Memory B cell (primary cell): ENCODE results near the gene CPTP.
"Not testable (repeated sequence)": the region's sequence is repeated elsewhere in the genome, so short reads cannot be mapped to it uniquely, and the experiment has no call there.

Experiments
- ATAC-seq: fragments of 150-1000 bp; cut with Tn5 transposase; 2 replicates; pipeline ENCODE4 v1.10.0; 2021; ENCODE audit warnings: low read depth, mild to moderate bottlenecking, moderate library complexity
- DNase-seq, 2 donors: peaks; one replicate each; pipeline ENCODE4 v3.0.0; 2022; ENCODE audit warnings: low spot score in 2 of 2
- H3K27ac Mint-ChIP-seq: one replicate; pipeline ENCODE4 v1.8.0; 2022; ENCODE audit warnings: mild to moderate bottlenecking, moderate library complexity, mixed read lengths
- H3K27me3 Mint-ChIP-seq: one replicate; pipeline ENCODE4 v1.8.0; 2022; ENCODE audit warnings: mixed read lengths
- H3K36me3 Mint-ChIP-seq: one replicate; pipeline ENCODE4 v1.8.0; 2022; ENCODE audit warnings: mild to moderate bottlenecking, mixed read lengths
- H3K4me1 Mint-ChIP-seq: one replicate; pipeline ENCODE4 v1.8.0; 2022; ENCODE audit warnings: mixed read lengths
- H3K4me3 Mint-ChIP-seq: one replicate; pipeline ENCODE4 v1.8.0; 2022; ENCODE audit warnings: mild to moderate bottlenecking, moderate library complexity, mixed read lengths
- H3K9me3 Mint-ChIP-seq: one replicate; pipeline ENCODE4 v1.8.0; 2022; ENCODE audit warnings: mixed read lengths

Gene CPTP

DNA sequence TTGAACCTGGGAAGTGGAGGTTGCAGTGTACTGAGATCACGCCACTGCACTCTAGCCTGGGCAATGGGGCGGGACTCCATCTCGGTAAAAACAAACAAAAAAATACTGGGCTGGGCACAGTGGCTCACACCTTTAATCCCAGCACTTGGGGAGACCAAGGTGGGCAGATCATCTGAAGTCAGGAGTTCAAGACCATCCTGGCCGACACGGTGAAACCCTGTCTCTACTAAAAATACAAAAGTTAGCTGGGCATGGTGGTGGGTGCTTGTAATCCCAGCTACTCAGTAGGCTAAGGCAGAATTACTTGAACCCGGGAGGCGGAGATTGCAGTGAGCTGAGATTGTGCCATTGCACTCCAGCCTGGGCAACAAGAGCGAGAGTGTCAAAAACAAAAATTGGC is 8.4 kb upstream of the CPTP start:
- not testable (repeated sequence) for H3K27me3 Mint-ChIP-seq, H3K4me3 Mint-ChIP-seq, DNase-seq, H3K27ac Mint-ChIP-seq, H3K36me3 Mint-ChIP-seq, ATAC-seq, H3K4me1 Mint-ChIP-seq, H3K9me3 Mint-ChIP-seq

DNA sequence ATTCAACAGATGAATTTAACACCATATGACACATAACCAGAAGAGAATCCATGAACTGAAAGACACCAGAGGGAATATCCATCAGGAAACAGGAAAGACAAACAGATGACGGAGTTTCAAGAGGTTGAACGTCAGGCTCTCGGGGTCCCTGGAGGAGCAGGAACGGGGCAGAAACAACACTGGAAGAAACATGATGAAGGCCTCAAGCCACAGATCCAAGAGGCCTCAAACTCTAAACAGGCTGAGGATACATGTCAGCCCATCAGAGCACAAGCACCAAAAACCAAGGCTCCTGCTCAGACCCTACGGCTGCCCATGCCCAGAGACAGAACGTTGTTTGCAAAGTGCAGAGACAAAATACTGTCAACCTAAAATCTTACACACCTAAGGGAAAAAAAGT is 7.2 kb upstream of the CPTP start:
- H3K9me3 Mint-ChIP-seq, result no peaks in the 10 kb centered on the region
- peaks cover 4% of the 10 kb centered on the region for H3K4me1 Mint-ChIP-seq
- no peak overlapping the region for H3K4me3 Mint-ChIP-seq
- ATAC-seq (no peak), DNase-seq (no peak)
- no peaks in the 10 kb centered on the region for H3K27me3 Mint-ChIP-seq
- H3K27ac Mint-ChIP-seq, result no peak overlapping the region
- H3K36me3 Mint-ChIP-seq, result peaks cover 12% of the 10 kb centered on the region

GRCh38 chr1:1318131-1318652 is 6.4 kb upstream of the CPTP start:
- Mint-ChIP-seq H3K4me3 (no peak overlapping the region), H3K36me3 (peaks cover 12% of the 10 kb centered on the region), H3K27ac (no peak overlapping the region), H3K4me1 (peaks cover 5% of the 10 kb centered on the region), H3K9me3 (no peaks in the 10 kb centered on the region), H3K27me3 (no peaks in the 10 kb centered on the region)
- ATAC-seq, result no peak
- DNase-seq, result no peak

GRCh38 chr1:1318777-1319645 is 5.6 kb upstream of the CPTP start:
- Mint-ChIP-seq H3K27me3 (no peaks in the 10 kb centered on the region), H3K27ac (no peak overlapping the region)

DNA sequence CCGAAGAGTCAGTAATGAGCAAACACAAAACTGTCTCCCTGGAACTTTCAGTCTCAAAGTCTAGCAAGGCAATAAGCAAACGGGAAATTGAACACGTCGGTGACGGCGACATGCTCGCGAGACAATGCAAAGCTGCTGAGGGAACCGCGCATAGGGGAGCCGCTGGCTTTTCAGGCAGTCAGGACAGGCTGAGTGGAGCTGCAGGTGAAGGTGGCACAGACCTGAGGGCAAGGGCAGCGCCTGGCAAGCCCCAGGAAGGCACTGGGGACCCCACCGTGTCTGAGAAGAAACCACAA is 5.0 kb upstream of the CPTP start:
- no peak overlapping the region for H3K4me3 Mint-ChIP-seq
- ATAC-seq, result no peak
- no peaks in the 10 kb centered on the region for H3K9me3 Mint-ChIP-seq
- H3K27ac Mint-ChIP-seq, result no peak overlapping the region
- H3K4me1 Mint-ChIP-seq, result peaks cover 10% of the 10 kb centered on the region
- H3K36me3 Mint-ChIP-seq, result peaks cover 10% of the 10 kb centered on the region
- DNase-seq, result no peak
- H3K27me3 Mint-ChIP-seq, result no peaks in the 10 kb centered on the region

More at GRCh38 chr1:1318777-1319645, 5.6 kb upstream of the CPTP start:
- H3K9me3 Mint-ChIP-seq, result no peaks in the 10 kb centered on the region
- no peak for ATAC-seq
- peaks cover 10% of the 10 kb centered on the region for H3K36me3 Mint-ChIP-seq
- peaks cover 10% of the 10 kb centered on the region for H3K4me1 Mint-ChIP-seq
- DNase-seq, result no peak
- H3K4me3 Mint-ChIP-seq, result no peak overlapping the region

DNA sequence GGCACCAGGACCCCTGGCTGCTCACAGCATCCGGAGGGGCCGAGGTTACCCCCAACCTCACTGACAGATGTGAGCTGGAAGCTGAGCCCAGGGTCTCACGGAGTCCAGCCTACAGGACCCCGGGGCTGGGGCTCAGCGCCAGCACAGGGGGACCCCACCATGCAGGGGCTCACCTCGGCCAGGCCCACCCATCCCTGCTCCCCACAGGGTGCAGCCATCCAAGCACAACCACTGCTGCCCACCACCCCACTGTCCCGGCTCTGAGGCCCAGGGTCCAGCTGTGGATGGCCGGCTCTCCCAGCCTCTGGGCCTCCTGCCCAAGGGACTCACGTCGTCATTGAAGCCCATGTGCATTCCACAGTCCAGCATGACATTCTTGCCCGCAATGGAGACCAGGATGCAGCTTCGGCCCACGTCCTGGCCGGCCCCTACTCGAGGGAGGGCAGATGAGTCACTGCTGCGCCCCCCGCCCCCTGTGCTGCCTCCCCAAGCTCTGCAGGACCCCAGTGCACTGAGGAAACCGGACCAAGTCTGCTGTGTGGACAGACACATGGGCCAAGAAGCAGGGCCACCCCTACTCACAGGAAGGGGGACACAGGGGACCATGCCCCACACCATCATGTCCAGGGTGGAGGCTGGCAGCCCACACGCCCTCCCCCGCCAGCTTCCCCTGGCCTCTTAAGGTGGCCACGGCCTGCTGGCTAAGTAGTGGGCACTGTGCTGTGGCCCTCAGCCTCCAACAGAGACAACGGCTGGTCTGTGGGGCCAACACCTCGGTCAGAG is 3.7 kb upstream of the CPTP start:
- Mint-ChIP-seq H3K27me3 (no peaks in the 10 kb centered on the region), H3K27ac (no peak overlapping the region), H3K9me3 (no peaks in the 10 kb centered on the region), H3K4me1 (peaks cover 10% of the 10 kb centered on the region), H3K36me3 (peaks cover 7% of the 10 kb centered on the region), H3K4me3 (no peak overlapping the region)
- ATAC-seq (no peak), DNase-seq (no peak)

DNA sequence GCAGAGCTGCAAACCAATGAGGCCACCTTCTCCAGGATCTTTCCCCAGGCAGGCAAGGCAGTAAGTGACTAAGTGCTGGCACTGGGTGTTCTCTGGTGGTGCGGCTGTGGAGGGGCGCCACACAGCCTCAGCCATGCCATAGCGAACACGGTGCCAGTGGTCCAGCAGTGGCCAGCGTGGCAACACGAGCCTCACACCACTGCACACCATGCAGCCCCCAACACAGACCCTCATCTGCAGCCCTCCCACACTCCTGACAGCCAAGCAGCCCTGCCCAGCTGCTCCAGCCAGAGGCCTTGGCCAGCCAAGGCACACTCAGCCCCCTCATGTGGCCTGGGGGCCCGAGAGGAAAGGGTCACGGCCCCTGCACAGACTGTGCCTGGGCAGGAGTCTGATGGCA is 3.1 kb upstream of the CPTP start:
- DNase-seq, result no peak
- no peaks in the 10 kb centered on the region for H3K9me3 Mint-ChIP-seq
- H3K4me3 Mint-ChIP-seq, result no peak overlapping the region
- no peaks in the 10 kb centered on the region for H3K27me3 Mint-ChIP-seq
- H3K36me3 Mint-ChIP-seq, result peaks cover 7% of the 10 kb centered on the region
- H3K4me1 Mint-ChIP-seq, result peaks cover 12% of the 10 kb centered on the region
- no peak overlapping the region for H3K27ac Mint-ChIP-seq
- ATAC-seq, result no peak

- ATAC-seq, result no peak
- H3K4me1 Mint-ChIP-seq, result peaks cover 12% of the 10 kb centered on the region
- H3K27me3 Mint-ChIP-seq, result no peaks in the 10 kb centered on the region
- H3K36me3 Mint-ChIP-seq, result peaks cover 5% of the 10 kb centered on the region
- peak overlapping the region; percentile 55 for H3K27ac Mint-ChIP-seq
- no peak for DNase-seq
- peak overlapping the region; percentile 83 for H3K4me3 Mint-ChIP-seq
- H3K9me3 Mint-ChIP-seq, result no peaks in the 10 kb centered on the region
These were observed 2.2 kb upstream of the CPTP start for GRCh38 chr1:1322418-1322817.

- Mint-ChIP-seq H3K4me1 (peaks cover 12% of the 10 kb centered on the region), H3K36me3 (peaks cover 4% of the 10 kb centered on the region), H3K27ac (peak overlapping the region; percentile 55)
These were observed 1.6 kb upstream of the CPTP start for GRCh38 chr1:1322952-1323351.

GRCh38 chr1:1324084-1324523 is 498 bp upstream of the CPTP start:
- Mint-ChIP-seq H3K4me3 (peak overlapping the region; percentile 95), H3K4me1 (peaks cover 12% of the 10 kb centered on the region), H3K27ac (peak overlapping the region; percentile 88), H3K36me3 (peaks cover 4% of the 10 kb centered on the region), H3K27me3 (no peaks in the 10 kb centered on the region), H3K9me3 (no peaks in the 10 kb centered on the region)
- peak; percentile 36 for ATAC-seq
- DNase-seq, result no peak

More at GRCh38 chr1:1322952-1323351, 1.6 kb upstream of the CPTP start:
- no peaks in the 10 kb centered on the region for H3K27me3 Mint-ChIP-seq
- DNase-seq (no peak), ATAC-seq (no peak)
- H3K4me3 Mint-ChIP-seq, result peak overlapping the region; percentile 88
- H3K9me3 Mint-ChIP-seq, result no peaks in the 10 kb centered on the region

DNA sequence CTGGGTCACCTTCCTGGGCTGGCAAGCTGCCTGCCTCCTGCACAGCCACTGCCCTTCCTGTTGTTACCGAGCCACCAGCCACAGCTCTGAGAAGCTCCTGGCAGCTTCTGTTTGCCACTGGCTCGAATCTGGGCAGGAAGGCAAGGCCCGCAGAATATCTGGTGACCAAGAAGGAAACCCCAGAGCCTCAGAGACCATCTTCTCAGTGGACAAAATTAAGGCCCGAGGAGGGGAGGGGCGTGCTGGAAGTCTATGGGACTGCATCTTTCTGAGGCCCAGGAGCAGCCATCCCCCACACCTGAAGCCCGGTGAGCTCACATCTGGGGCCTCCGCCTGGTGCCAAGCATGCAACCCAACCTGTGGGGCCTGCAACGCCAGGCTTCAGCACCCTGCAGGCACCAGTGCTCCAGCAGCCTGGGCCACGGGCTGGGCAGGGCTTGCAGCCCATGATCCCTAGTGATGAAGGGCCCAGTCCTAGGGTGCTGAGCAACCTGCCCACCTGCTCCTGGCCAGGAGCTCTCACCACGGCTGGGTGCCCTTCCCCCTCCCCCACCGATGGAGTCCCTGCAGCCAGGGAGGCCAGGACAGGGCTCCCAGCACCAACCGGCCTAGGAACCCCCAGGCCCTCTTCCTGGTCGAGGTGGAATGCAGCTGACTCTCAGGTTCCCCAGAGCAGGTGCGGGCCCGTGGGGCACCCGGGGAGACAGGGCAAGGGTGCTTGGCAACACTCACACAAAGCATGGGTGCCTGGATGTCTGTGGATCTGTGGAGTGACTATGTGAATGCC is 879 bp downstream of the CPTP start:
- no peak for DNase-seq
- no peaks in the 10 kb centered on the region for H3K9me3 Mint-ChIP-seq
- H3K27me3 Mint-ChIP-seq, result no peaks in the 10 kb centered on the region
- no peak for ATAC-seq
- peaks cover 2% of the 10 kb centered on the region for H3K36me3 Mint-ChIP-seq
- H3K4me3 Mint-ChIP-seq, result peak overlapping the region; percentile 95
- H3K4me1 Mint-ChIP-seq, result peaks cover 21% of the 10 kb centered on the region
- H3K27ac Mint-ChIP-seq, result peak overlapping the region; percentile 45

DNA sequence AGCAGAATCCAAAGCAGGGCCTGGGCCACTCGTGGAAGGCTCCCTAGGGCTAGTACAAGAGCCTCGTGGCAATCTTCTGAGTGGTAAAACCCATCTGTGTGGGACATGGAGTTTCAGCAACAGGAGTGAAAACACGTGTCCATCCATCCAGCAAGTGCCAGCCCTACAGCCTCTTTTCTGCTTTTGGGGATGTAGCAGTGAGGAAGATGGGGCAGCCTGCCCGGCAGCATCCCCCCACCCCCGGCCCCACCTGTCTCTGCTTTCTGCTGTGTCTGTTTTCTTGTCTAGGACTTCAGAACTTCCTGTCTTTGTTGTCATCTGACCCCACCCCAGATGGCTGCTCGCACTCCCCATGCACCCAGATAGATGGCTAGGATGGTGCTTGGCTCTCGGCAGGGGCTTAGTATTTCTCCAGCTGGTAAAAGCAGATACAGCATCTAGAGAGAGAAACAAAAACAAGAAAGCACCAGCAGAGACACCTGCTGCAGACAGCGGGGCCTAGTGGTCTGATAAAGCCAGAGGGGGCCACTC is 1.5 kb downstream of the CPTP start:
- Mint-ChIP-seq H3K27me3 (no peaks in the 10 kb centered on the region), H3K27ac (peak overlapping the region; percentile 45), H3K4me3 (peak overlapping the region; percentile 95), H3K9me3 (no peaks in the 10 kb centered on the region), H3K36me3 (peaks cover 2% of the 10 kb centered on the region), H3K4me1 (peaks cover 24% of the 10 kb centered on the region)
- DNase-seq, result no peak
- no peak for ATAC-seq

GRCh38 chr1:1327291-1327690 is 2.7 kb downstream of the CPTP start:
- DNase-seq, result no peak
- no peaks in the 10 kb centered on the region for H3K27me3 Mint-ChIP-seq
- H3K27ac Mint-ChIP-seq, result no peak overlapping the region
- peaks cover under 1% of the 10 kb centered on the region for H3K36me3 Mint-ChIP-seq
- ATAC-seq, result no peak
- H3K4me3 Mint-ChIP-seq, result peak overlapping the region; percentile 14
- no peaks in the 10 kb centered on the region for H3K9me3 Mint-ChIP-seq
- H3K4me1 Mint-ChIP-seq, result peaks cover 21% of the 10 kb centered on the region
